Smooth muscle cell of the brain vasculature (primary cell): Measurements from ENCODE around the gene C17orf50.

Source experiments
- DNase-seq: peaks from one replicate; pipeline ENCODE4 v3.0.0-alpha.2; 2012; ENCODE audit warnings: low read depth, low spot score

The C17orf50 gene

GRCh38 chr17:35812456-35812855, 51.8 kb downstream of the C17orf50 start:
- no peak for DNase-seq
